HCT116 (cell line): Measurements from ENCODE around the gene MAPK8.

Experiments
- CEBPB ChIP-seq: IDR thresholded peaks from 2 replicates; pipeline ENCODE4 v1.6.1; 2012; ENCODE audit warnings: low read depth
- CTCF ChIP-seq, 3 experiments: fragments of 200-600 bp in 1 of 3; sonication (generic) in 1 of 3; IDR thresholded peaks in 2 of 3; conservative IDR thresholded peaks in 1 of 3; 2 replicates each; pipeline ENCODE4 v1.5.1; 2012 to 2017; ENCODE audit warnings: low read depth in 2 of 3, low read length in 2 of 3, antibody characterized with exemption in 1 of 3, borderline replicate concordance in 1 of 3, control low read depth in 1 of 3, mild to moderate bottlenecking in 1 of 3, mixed read lengths in 1 of 3, mixed run types in 1 of 3, moderate library complexity in 1 of 3; ENCODE audit not compliant: insufficient read depth in 1 of 3
- EGR1 ChIP-seq: IDR thresholded peaks from 2 replicates; pipeline ENCODE4 v1.6.1; 2012; ENCODE audit warnings: low read depth
- MAX ChIP-seq: IDR thresholded peaks from 2 replicates; pipeline ENCODE4 v1.6.1; 2012
- POLR2A ChIP-seq: IDR thresholded peaks from 2 replicates; pipeline ENCODE4 v1.7.0; 2011; ENCODE audit warnings: borderline replicate concordance; ENCODE audit not compliant: insufficient read depth, insufficient read length; ENCODE audit errors: extremely low read depth
- RAD21 ChIP-seq: IDR thresholded peaks from 2 replicates; pipeline ENCODE4 v1.6.1; 2012; ENCODE audit warnings: low read depth, mild to moderate bottlenecking
- SP1 ChIP-seq: IDR thresholded peaks from 2 replicates; pipeline ENCODE4 v1.6.1; 2012; ENCODE audit warnings: low read depth
- TCF7L2 ChIP-seq: IDR thresholded peaks from 2 replicates; pipeline ENCODE4 v1.7.0; 2011; ENCODE audit warnings: borderline replicate concordance, inconsistent platforms; ENCODE audit not compliant: insufficient read depth, insufficient read length; ENCODE audit errors: extremely low read depth

GRCh38 chr10:48454302-48455054 is 148.0 kb downstream of the MAPK8 start:
- TF ChIP-seq TCF7L2 (no peak), CTCF (IDR thresholded peaks at IDR 0.05 in 2 of 3, conservative IDR thresholded peaks at IDR 0.05 in 1 of 3; ENCODE audit: borderline replicate concordance in 1 of 3, insufficient read depth in 1 of 3, low read depth in 2 of 3, low read length in 2 of 3) (no peak), MAX (no peak), RAD21 (no peak), SP1 (no peak), EGR1 (no peak), POLR2A (no peak), CEBPB (no peak)
